D341Med (cell line): Measurements from ENCODE around the gene WNT7A.
"Not testable (repeated sequence)": the region's sequence is repeated elsewhere in the genome, so short reads cannot be mapped to it uniquely, and the experiment has no call there.

Experiments used
- DNase-seq: peaks from one replicate; pipeline ENCODE4 v3.0.0; 2012; ENCODE audit warnings: low spot score

Gene WNT7A

DNA sequence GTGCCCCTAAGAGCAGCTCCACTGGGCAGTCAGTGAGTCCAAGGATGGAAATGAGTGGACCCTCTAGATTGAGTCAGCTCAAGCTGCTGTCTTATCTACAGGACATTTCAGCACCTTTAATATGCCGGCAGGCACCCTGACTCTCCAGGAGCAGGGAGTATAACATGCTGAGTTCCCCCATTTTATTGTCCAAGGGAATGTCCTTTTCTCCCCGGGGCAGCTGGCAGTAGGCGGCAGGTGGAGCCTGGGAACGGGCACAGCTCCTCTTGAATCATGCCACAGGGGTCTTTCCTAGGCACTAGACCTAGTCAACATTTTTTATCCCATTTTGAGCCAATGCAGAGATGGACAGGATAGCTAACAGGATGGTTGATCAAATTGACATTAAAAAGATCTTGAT is 14.8 kb downstream of the WNT7A start:
- DNase-seq, result no peak

- DNase-seq, result no peak
Measured at GRCh38 chr3:13863965-13864595, 15.8 kb downstream of the WNT7A start.

DNA sequence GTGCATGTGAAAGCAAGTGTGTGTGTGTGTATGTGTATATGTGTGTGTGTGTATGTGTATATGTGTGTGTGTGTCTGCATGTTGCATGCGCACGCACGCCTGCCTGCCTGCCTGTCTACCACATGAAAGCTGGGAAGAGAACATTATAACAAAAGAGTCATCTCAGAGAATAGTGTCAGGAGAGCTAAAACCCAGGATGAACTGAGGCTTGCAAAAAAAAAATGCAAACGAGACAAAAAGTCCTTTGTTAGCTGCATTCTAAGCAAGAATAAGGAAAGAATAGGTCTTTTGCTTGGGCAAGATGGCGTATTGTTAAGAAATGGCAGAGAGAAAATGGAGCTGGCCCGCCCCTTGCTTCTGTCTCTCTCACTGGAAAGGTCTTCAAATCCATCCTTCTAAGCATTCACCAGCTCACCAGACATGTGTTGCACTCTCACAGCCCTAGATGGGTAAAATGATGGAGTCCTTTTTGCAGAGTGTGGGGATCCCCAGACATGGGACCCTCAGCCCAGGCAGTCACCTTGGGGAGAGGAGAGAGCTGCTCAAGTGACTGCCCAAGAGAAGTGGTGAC is 16.4 kb downstream of the WNT7A start:
- DNase-seq, result no peak

GRCh38 chr3:13861461-13861860 is 18.4 kb downstream of the WNT7A start:
- no peak for DNase-seq

GRCh38 chr3:13860001-13860400 is 19.9 kb downstream of the WNT7A start:
- DNase-seq, result no peak

- no peak for DNase-seq
Measured at GRCh38 chr3:13858768-13859520, 20.9 kb downstream of the WNT7A start.

DNA sequence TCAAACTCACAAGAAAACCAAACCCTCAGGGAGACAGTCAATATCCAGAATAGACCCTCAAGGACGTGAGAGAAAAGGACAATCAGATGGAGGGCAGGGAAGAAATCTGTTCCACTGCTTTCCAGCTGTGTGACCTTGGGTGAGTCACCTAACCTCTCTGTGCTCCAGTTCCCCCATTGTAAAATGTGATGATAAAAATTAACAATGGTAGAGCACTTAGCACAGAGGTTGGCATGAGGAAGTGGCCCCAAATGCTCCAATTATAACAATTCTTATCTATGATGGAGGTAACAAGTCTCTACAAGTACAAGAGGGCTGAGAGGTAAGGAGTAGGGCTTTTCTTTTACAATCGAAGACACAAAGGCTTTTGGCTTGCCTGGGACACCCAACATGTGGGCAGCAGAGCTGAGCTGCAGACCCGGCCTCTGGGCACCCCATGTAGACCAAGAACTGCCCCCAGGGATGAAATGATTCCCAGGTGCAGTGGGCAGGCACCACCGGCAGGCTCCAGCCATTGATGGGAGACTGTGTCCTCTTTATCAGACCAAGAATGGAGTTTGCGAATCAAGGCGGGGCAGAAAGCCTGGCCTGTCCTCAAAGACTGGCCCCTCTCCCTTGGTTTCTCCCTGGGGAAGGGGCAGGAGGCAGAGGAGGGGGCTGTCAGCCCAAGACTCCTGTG is 22.0 kb downstream of the WNT7A start:
- DNase-seq, result no peak

- DNase-seq, result not testable (repeated sequence)
Measured at GRCh38 chr3:13856628-13857027, 23.2 kb downstream of the WNT7A start.

GRCh38 chr3:13856006-13856405 is 23.9 kb downstream of the WNT7A start:
- no peak for DNase-seq

DNA sequence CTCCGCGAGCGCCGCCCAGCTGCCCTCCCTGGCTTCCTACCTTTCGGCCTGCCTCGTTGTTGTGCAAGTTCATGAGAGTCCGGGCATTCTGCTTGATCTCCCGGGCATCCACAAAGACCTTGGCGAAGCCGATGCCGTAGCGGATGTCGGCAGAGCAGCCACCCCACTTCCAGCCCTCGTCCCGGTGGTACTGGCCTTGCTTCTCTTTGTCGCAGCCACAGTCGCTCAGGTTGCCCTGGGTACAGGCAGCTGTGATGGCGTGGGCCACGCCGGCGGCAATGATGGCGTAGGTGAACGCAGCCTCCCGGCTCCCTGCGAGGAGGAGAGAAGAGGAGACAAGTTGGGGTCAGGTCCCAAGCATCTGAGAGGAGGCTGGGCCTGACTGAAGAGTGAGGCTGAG is 25.4 kb downstream of the WNT7A start:
- no peak for DNase-seq

- no peak for DNase-seq
Measured at GRCh38 chr3:13853978-13854296, 25.9 kb downstream of the WNT7A start.

DNA sequence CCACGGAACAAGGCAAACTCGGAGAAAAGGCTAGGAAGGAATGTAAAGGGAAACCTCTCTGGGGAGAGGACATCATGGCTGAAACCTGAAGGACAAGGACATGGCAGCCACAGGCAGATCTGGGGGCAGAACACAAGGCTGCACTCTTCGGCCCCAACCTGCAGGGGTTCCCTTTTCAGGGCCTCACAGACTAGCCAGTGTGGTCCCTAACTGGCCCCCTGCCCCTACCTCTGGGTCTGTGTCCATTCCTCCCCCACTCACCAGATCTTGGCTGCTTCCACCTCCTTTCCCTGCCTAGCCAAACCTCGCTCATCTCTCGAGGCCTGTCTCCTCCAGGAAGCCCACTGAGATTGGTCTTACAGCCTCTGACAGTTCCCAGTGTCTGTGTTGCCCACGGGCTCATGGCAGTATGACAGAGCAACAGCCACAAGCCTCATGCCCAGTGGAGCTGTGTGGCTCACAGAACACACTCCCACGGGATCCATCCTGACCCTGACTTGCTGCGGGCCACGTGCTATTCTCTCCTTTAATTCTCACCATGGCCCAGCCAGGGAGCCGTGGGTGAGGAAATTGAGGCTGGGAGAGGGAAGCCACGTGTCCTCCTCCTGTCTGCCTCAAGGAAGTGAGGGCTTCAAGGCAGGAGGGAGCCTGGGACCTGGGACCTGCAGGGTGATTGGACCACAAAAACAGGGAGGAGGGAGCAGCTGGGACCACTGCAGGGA is 26.5 kb downstream of the WNT7A start:
- DNase-seq, result no peak

- no peak for DNase-seq
Measured at GRCh38 chr3:13852638-13853009, 27.2 kb downstream of the WNT7A start.

DNA sequence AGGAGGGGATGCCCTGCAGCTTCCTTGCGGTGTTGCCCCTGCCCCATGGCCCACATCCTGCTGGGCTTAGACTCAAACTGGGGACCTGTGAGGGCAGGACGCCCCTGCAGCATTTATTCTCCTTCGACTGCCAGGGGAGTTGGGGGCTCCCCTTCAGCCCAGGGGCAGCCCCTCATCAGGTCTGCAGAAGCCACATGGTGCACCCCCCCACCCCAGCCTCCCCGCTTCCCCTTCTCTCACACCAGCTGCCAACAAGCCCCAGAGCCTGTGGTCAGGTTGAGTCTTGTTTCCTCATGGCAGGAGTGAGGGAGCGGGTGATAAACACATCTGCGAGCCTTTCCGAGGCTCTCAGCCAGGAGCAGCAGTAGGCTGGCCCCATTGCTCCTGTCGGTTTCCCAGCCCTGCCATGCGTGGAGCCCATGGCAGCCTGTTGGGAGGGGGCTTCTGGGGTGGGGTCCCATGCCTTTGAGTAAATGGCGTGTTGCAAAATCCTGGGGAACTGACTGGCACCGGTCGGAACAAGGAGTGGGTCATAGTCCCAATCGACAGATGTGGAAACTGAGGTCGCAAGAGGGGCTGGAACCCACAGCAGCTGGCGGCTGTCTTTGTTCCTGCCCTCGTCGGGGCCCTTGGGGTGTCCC is 27.8 kb downstream of the WNT7A start:
- DNase-seq, result no peak

- no peak for DNase-seq
Measured at GRCh38 chr3:13851091-13851849, 28.6 kb downstream of the WNT7A start.

GRCh38 chr3:13850161-13850945 is 29.5 kb downstream of the WNT7A start:
- peak; percentile 48 for DNase-seq

GRCh38 chr3:13849018-13849417 is 30.9 kb downstream of the WNT7A start:
- no peak for DNase-seq

GRCh38 chr3:13846716-13847570 is 32.9 kb downstream of the WNT7A start:
- no peak for DNase-seq

DNA sequence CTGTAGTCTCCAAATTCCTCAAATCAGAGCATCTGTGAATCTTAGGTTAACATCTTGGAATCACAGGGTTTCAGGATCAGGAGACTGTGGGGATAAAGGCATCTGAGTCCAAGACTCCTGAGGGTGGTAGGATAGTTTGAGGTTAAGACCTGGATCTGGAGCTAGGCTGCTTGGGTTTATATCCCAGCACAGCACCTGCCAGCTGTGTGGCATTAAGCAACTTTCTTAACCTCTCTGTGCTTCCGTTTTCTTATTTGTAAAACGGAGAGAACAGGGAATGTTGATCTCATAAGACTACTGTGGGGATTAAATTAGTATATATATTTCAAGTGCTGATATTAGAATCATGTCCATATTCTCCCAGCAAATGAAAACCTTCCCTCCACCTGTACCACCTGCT is 33.6 kb downstream of the WNT7A start:
- no peak for DNase-seq
